Colonic mucosa (tissue), 4 donors: ENCODE data around the gene BICC1. TPM values are rescaled to one million over a fixed set of nuclear protein-coding genes. Genes with fewer than 3 reads are reported as not detected.

Experiments used
- DNase-seq: peaks from one replicate; pipeline ENCODE4 v3.0.0-alpha.2; 2020
- H3K27ac ChIP-seq: fragments of 200-600 bp; one replicate; pipeline ENCODE4 v1.8.0; 2021
- H3K27me3 ChIP-seq: fragments of 200-600 bp; one replicate; pipeline ENCODE4 v1.8.0; 2021
- H3K36me3 ChIP-seq: fragments of 200-600 bp; one replicate; pipeline ENCODE4 v1.8.0; 2021
- H3K4me1 ChIP-seq: fragments of 200-600 bp; one replicate; pipeline ENCODE4 v1.8.0; 2021; ENCODE audit warnings: mild to moderate bottlenecking
- H3K4me3 ChIP-seq: fragments of 200-600 bp; one replicate; pipeline ENCODE4 v1.8.0; 2021
- H3K9ac ChIP-seq, 2 donors: one replicate each; pipeline ENCODE4 v1.7.0; 2013; ENCODE audit warnings: control low read depth in 2 of 2, low read depth in 2 of 2, low read length in 2 of 2
- H3K9me3 ChIP-seq: fragments of 200-600 bp; one replicate; pipeline ENCODE4 v1.8.0; 2021
- CTCF ChIP-seq: fragments of 200-600 bp; IDR thresholded peaks from one replicate; pipeline ENCODE4 v1.8.0; 2022; ENCODE audit warnings: antibody characterized with exemption, mild to moderate bottlenecking
- intact Hi-C: fragments of 100-400 bp; cut with DNase I; formaldehyde crosslinking; loops from one replicate; pipeline ENCODE4 v1.14.1; 2022
- total RNA-seq, 2 donors: library from RNA; stranded (reverse); fragmentation: NEBNext Ultra II Directional in 1 of 2; extraction: Animal tissue kit (Norgen Biotek cat#: 25700) in 1 of 2; gene quantifications; one replicate each; pipeline ENCODE4 v1.2.1, GENCODE V29; 2021
- donor health status: healthy.
- donor health status: DM: no; HTN: no; CAD: no.
- donor health status: DM: no; HTN: no; CAD: no.

Gene BICC1
- total RNA-seq, 2 donors from 2014 or later, result 1.3 to 2.9 TPM

- no peaks in the 10 kb centered on the region for H3K9me3 ChIP-seq
- H3K36me3 ChIP-seq, result no peaks in the 10 kb centered on the region
- intact Hi-C loops, result no loop called here
- TF ChIP-seq CTCF, result no peak
- no peak overlapping the region for H3K4me3 ChIP-seq
- no peaks in the 10 kb centered on the region for H3K4me1 ChIP-seq
- no peak for DNase-seq
- H3K9ac ChIP-seq, result no peak overlapping the region
- H3K27me3 ChIP-seq, result no peaks in the 10 kb centered on the region
- H3K27ac ChIP-seq, result no peak overlapping the region
Observed at GRCh38 chr10:58846856-58847255, 334.2 kb downstream of the BICC1 start.

GRCh38 chr10:58851606-58852005 is 338.9 kb downstream of the BICC1 start:
- DNase-seq, result no peak
- H3K27ac ChIP-seq, result no peak overlapping the region
- no peak overlapping the region for H3K9ac ChIP-seq
- no peaks in the 10 kb centered on the region for H3K27me3 ChIP-seq
- intact Hi-C loops, result no loop called here
- no peaks in the 10 kb centered on the region for H3K4me1 ChIP-seq
- H3K4me3 ChIP-seq, result no peak overlapping the region
- H3K36me3 ChIP-seq, result no peaks in the 10 kb centered on the region
- no peak for TF ChIP-seq CTCF
- H3K9me3 ChIP-seq, result no peaks in the 10 kb centered on the region

- no peak for DNase-seq
Observed at GRCh38 chr10:58853668-58854067, 341.0 kb downstream of the BICC1 start.

GRCh38 chr10:58854811-58855210 is 342.1 kb downstream of the BICC1 start:
- DNase-seq, result no peak
- Histone ChIP-seq H3K4me3 (no peak overlapping the region), H3K9me3 (no peaks in the 10 kb centered on the region), H3K27ac (no peak overlapping the region), H3K27me3 (no peaks in the 10 kb centered on the region), H3K36me3 (no peaks in the 10 kb centered on the region), H3K9ac (no peak overlapping the region), H3K4me1 (no peaks in the 10 kb centered on the region)
- intact Hi-C loops, result no loop called here
- no peak for TF ChIP-seq CTCF

More at GRCh38 chr10:58853668-58854067, 341.0 kb downstream of the BICC1 start:
- intact Hi-C loops, result no loop called here
- no peaks in the 10 kb centered on the region for H3K4me1 ChIP-seq
- H3K27me3 ChIP-seq, result no peaks in the 10 kb centered on the region
- no peak for TF ChIP-seq CTCF
- no peak overlapping the region for H3K27ac ChIP-seq
- H3K4me3 ChIP-seq, result no peak overlapping the region
- no peaks in the 10 kb centered on the region for H3K36me3 ChIP-seq
- H3K9me3 ChIP-seq, result no peaks in the 10 kb centered on the region
- no peak overlapping the region for H3K9ac ChIP-seq

GRCh38 chr10:58856508-58857240 is 344.0 kb downstream of the BICC1 start:
- Histone ChIP-seq H3K36me3 (no peaks in the 10 kb centered on the region), H3K27ac (no peak overlapping the region), H3K27me3 (no peaks in the 10 kb centered on the region), H3K9me3 (no peaks in the 10 kb centered on the region), H3K9ac (no peak overlapping the region), H3K4me3 (no peak overlapping the region), H3K4me1 (no peaks in the 10 kb centered on the region)
- DNase-seq, result no peak
- intact Hi-C loops, result no loop called here
- TF ChIP-seq CTCF, result no peak
